ENCODE measurements around the gene ARVCF. TPM values are rescaled to one million over a fixed set of nuclear protein-coding genes. Genes with fewer than 3 reads are reported as not detected.

ARVCF gene
- total RNA-seq, 4 donors from 2014 or later = 34.5 to 123 (median 111) TPM

DNA sequence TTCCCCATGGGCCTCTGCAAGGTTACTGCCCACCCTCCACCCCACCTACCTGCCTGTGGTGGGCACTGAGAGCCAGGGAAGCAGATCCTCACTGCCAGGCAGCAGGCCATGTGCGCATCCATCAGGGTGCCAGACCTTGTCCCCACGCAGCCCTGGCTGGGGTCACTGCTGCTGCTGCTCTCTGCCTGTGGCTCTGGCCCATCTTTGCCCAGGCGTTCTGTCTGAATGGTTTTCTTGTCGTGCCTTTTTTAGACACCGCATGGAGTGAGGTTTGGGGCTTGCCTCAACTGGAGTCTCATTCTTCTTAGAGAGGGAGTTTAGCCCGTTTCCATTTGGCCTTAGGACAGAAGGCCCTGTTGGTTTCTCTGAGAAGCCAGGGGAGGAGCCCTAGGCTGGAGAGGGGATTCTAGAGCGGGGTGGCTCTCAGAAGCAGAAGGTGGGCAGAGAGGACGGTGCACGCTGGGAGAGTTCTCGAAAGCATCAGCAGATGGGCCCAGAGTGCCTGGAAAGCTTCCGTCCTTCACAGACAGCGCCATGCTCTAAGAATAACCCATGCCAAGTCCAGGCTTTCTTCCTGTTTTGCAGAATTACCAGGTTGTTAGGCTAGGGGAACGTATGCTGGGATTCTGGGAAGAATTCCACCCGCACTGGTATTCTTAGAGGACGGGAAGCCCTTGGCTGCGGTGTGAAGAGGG is 12.4 kb upstream of the ARVCF start:
- Histone ChIP-seq H3K27me3 (no peaks in the 10 kb centered on the region), H3K4me1 (peaks cover 23 to 37% of the 10 kb centered on the region in 2 donors), H3K9me3 (no peaks in the 10 kb centered on the region), H3K4me3 (replicated peaks in 1 of 3) (no peak overlapping the region), H3K27ac (no peak overlapping the region), H3K36me3 (peaks cover 0 to 3% of the 10 kb centered on the region in 2 donors)
- WGBS, 2 donors = 79 to 84% methylated on average over 15 to 16 of the region's 16 CpGs
- intact Hi-C loops (cut with DNase I) = loop anchor here (10.0 kb wide), 1 partner anchor 86 kb away; the partner anchor contains the start of genes RANBP1 and TRMT2A
- no peak for DNase-seq
- TF ChIP-seq, protein P1, sequence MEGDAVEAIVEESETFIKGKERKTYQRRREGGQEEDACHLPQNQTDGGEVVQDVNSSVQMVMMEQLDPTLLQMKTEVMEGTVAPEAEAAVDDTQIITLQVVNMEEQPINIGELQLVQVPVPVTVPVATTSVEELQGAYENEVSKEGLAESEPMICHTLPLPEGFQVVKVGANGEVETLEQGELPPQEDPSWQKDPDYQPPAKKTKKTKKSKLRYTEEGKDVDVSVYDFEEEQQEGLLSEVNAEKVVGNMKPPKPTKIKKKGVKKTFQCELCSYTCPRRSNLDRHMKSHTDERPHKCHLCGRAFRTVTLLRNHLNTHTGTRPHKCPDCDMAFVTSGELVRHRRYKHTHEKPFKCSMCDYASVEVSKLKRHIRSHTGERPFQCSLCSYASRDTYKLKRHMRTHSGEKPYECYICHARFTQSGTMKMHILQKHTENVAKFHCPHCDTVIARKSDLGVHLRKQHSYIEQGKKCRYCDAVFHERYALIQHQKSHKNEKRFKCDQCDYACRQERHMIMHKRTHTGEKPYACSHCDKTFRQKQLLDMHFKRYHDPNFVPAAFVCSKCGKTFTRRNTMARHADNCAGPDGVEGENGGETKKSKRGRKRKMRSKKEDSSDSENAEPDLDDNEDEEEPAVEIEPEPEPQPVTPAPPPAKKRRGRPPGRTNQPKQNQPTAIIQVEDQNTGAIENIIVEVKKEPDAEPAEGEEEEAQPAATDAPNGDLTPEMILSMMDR (IDR thresholded peaks at IDR 0.05) = no peak
- TF ChIP-seq POLR2A (IDR thresholded peaks at IDR 0.05) = no peak

DNA sequence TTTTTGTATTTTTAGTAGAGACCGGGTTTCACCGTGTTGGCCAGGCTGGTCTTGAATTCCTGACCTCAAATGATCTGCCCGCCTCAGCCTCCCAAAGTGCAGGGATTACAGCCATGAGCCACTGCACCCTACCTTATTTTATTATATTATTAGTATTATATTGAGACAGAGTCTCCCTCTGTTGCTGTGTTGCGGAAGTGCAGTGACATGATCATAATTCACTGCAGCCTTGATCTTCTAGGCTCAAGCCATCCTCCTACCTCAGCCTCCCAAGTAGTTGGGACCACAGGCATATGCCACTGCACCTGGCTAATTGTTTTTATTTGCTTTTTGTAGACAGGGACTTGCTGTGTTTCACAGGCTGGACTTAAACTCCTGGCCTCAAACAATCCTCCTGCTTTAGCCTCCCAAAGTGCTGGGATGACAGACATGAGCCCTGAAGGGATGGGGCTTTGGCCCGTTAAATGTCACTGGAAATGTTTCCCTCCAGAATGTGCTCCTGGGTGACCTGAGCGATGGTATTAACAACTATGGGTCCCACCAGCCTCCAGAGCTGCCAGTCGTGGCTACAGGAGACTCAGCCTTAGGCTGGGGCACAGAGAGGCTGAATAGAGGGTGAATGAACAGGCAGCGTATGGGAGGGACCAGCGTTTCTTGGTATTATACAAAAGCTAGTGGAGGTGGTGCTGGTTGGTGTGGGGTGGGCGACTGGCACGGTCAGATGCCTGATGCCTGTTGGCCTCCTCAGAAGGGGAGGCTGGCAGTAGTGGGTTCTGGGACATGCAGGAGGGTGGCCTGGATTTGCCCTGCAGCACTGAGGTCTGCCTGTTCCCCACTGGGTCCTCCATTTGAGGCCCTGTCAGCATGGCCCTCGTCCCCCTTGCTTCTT is 11.6 kb upstream of the ARVCF start:
- no peak for DNase-seq
- no peaks in the 10 kb centered on the region for H3K27me3 ChIP-seq
- H3K27ac ChIP-seq = no peak overlapping the region
- intact Hi-C loops (cut with DNase I) = loop anchor here (10.0 kb wide), 1 partner anchor 87 kb away; the partner anchor contains the start of genes RANBP1 and TRMT2A
- no peak overlapping the region for H3K4me3 ChIP-seq (replicated peaks in 1 of 3)
- TF ChIP-seq, protein P1 (IDR thresholded peaks at IDR 0.05) = no peak
- TF ChIP-seq POLR2A (IDR thresholded peaks at IDR 0.05) = no peak
- H3K36me3 ChIP-seq = peaks cover 0 to 3% of the 10 kb centered on the region in 2 donors
- peaks cover 15 to 30% of the 10 kb centered on the region in 2 donors for H3K4me1 ChIP-seq
- H3K9me3 ChIP-seq = no peaks in the 10 kb centered on the region
- WGBS, 2 donors = 86 to 88% methylated on average over 12 of the region's 12 CpGs

DNA sequence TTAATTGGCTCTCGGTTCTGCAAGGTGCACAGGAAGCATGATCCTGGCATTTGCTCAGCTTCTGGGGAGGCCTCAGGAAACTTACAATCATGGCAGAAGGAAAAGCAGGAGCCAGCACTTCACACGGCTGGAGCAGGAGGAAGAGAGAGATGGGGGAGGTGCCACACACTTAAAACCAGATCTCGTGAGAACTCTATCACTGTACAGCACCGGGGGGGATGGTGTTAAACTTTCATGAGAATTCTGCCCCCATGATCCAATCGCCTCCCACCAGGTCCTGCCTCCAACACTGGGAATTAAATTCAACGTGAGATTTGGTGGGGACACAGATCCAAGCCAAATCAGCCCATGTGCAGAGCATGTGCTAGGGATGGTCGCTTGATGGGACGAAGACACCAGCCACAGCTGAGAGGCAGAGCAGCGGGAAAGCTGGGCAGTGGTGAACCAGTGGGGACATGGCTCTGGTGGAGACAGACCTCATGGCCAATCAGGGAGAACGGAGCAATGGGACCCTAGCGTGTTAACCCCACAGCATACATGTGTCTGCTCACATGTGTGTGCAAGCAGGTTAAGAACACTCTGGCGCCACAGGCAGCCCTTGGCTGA is 10.5 kb upstream of the ARVCF start:
- TF ChIP-seq, protein P1 (IDR thresholded peaks at IDR 0.05) = no peak
- TF ChIP-seq POLR2A (IDR thresholded peaks at IDR 0.05) = no peak
- 84 to 89% methylated on average over 11 to 12 of the region's 12 CpGs for WGBS, 2 donors
- Histone ChIP-seq H3K27ac (no peak overlapping the region), H3K36me3 (peaks cover 0 to 3% of the 10 kb centered on the region in 2 donors), H3K4me1 (peaks cover 8 to 30% of the 10 kb centered on the region in 2 donors), H3K9me3 (no peaks in the 10 kb centered on the region), H3K4me3 (replicated peaks in 1 of 3) (no peak overlapping the region), H3K27me3 (no peaks in the 10 kb centered on the region)
- intact Hi-C loops (cut with DNase I) = loop anchor here (10.0 kb wide), 1 partner anchor 88 kb away; the partner anchor contains the start of genes RANBP1 and TRMT2A
- DNase-seq = no peak

DNA sequence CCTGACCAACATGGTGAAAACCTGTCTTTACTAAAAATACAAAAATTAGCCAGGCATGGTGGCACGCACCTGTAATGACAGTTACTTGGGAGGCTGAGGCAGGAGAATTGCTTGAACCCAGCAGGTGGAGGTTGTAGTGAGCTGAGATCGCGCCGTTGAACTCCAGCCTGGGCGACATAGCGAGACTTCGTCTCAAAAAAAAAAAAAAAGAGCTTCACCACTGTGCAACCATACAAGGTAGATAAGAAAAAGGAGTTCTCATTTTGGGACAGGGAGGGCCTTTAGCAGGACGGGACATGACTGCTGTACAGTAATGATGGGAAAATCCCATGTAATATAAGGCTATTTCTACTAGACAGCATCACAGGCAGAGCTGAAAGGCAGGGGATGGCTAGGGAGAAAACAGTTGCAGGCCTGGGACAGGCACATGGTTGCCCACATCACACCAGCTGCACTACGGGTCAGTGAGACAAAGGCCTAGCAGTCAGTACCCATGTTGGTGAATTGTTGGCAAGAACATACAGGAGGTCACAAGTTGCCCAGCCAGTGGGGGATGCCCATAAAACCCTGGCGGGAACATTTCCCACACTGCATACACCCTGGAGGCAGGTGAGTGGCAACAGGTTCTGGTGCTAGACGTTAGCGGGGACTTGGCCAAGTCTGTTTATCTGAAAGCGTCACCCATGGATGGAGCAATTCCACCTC is 9.7 kb upstream of the ARVCF start:
- Histone ChIP-seq H3K36me3 (no peaks in the 10 kb centered on the region), H3K4me1 (peaks cover 12 to 33% of the 10 kb centered on the region in 2 donors), H3K9me3 (no peaks in the 10 kb centered on the region), H3K27me3 (no peaks in the 10 kb centered on the region), H3K4me3 (replicated peaks in 1 of 3) (no peak overlapping the region), H3K27ac (no peak overlapping the region)
- TF ChIP-seq, protein P1 (IDR thresholded peaks at IDR 0.05) = no peak
- TF ChIP-seq POLR2A (IDR thresholded peaks at IDR 0.05) = no peak
- intact Hi-C loops (cut with DNase I) = loop anchor here (10.0 kb wide), 1 partner anchor 88 kb away; the partner anchor contains the start of genes RANBP1 and TRMT2A
- no peak for DNase-seq
- WGBS, 2 donors = 93 to 97% methylated on average over 13 of the region's 13 CpGs
